Measurements from ENCODE around the gene DGKB.

The DGKB gene

GRCh38 chr7:14381936-14382335 lies 520.6 kb downstream of the DGKB start:
- no peak for DNase-seq (ENCODE audit: low read depth)

DNA sequence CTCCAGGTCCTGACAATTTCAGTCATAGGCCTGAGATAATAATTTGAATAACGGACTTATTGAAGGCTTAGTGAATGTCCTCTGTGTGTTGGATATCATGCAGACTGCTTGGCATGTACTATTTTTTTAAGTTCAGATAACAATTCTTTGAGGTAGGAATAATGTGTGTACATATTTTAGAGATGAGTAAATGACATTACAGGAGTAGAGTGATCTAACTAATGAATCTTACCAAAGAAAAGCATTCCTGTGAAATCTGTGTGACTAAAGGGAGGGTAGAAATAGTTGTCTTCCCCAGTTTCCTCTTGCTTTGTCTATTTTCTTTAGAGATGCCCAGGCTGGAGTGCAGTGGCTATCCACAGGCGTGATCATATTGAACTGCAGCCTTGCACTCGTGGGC lies 521.2 kb downstream of the DGKB start:
- no peak for DNase-seq (ENCODE audit: low read depth)

- no peak for DNase-seq (ENCODE audit: low read depth)
Observed at GRCh38 chr7:14380881-14381280, 521.7 kb downstream of the DGKB start.

DNA sequence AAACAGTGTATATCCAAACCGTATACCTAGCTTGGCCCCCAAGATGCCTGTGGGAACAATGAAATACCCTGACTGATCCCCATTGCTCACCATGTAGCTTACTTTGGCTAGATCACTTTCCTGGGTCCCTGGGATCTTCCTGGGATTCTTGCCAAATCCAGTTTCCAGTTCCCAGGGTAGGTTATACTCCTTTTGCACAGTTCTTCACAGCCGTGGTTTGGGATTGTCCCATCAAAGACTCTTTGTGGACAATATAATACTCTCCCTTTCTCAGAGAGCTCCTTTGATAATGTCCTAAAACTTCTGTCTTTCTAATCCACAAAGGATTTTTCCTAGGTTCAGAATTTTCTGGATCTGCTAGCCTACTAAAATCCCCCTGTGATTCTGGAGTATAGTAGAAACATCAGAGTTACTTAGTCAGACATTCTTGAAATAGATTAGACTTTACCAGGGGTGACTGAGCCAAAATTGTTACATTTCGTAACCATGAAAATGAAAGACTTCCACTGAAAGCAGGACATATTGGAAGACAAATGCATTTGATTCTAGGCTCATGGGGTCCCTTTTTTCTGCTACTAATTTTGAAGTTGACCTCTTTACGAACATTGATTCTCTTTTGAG lies 524.8 kb downstream of the DGKB start:
- DNase-seq (ENCODE audit: low read depth): no peak

GRCh38 chr7:14376711-14377110 lies 525.8 kb downstream of the DGKB start:
- DNase-seq (ENCODE audit: low read depth): no peak

DNA sequence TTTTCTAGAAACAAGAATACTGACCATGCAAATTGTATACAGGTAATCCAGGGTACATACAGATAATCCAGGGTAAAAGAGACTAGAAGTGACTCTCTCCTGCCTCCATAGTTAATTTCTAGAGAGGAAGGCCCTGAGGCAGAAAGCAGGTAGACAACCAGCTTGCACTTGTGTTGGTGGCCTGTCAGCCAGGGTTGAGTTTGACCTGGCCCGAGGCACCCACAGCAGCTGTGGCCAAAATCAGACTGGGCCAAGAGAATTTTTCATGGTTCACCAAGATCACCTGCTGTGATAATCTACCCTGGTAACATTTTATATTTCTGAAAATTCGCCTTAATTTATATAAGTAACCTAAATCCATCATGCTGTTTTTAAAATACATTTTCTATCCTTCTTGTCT lies 526.6 kb downstream of the DGKB start:
- no peak for DNase-seq (ENCODE audit: low read depth)

GRCh38 chr7:14374336-14374735 lies 528.2 kb downstream of the DGKB start:
- no peak for DNase-seq (ENCODE audit: low read depth)

GRCh38 chr7:14368285-14368684 lies 534.3 kb downstream of the DGKB start:
- no peak for DNase-seq (ENCODE audit: low read depth)

DNA sequence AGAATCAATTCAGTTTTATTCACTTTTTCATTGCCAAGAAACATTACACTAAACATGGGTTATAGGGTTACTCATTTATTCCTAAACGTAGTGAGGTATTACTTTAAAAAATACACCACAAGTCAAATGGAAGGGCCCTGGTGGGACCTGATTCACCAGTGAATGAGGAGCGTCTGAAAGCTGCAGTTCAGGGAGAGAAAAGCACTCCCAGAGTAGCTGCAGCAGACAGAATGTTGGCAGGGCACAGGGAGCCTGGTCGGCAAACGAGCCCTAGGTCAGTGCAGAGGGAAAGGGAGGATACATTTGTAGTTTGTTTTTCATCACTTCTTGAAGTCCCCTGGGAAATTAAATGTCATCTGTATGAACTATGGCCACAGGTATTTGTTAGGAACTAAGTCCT lies 551.4 kb downstream of the DGKB start:
- no peak for DNase-seq (ENCODE audit: low read depth)

- DNase-seq (ENCODE audit: low read depth): no peak
Observed at GRCh38 chr7:14341200-14341775, 561.3 kb downstream of the DGKB start.

- DNase-seq (ENCODE audit: low read depth): no peak
Observed at GRCh38 chr7:14340393-14341074, 562.0 kb downstream of the DGKB start.

DNA sequence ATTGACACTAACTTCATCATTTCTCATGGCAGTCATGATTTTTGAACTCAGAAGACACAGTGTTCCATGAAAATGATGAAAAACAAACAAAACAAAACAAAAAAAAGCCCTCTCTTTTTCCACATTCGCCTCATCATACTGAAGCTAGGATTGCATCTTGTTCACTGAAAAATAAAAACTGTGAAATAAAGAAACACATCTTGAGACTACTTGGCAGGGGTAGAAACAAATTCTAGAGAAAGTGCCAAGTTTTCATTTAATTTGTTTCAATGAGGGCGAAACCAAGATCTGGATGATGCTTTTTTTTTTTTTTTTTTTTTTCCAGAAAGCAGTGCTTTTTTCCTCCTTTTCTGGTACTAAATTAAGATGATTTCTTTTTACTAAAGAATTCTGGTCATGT lies 562.7 kb downstream of the DGKB start:
- no peak for DNase-seq (ENCODE audit: low read depth)

- no peak for DNase-seq (ENCODE audit: low read depth)
Observed at GRCh38 chr7:14336256-14336655, 566.3 kb downstream of the DGKB start.

- DNase-seq (ENCODE audit: low read depth): no peak
Observed at GRCh38 chr7:14332155-14332554, 570.4 kb downstream of the DGKB start.

DNA sequence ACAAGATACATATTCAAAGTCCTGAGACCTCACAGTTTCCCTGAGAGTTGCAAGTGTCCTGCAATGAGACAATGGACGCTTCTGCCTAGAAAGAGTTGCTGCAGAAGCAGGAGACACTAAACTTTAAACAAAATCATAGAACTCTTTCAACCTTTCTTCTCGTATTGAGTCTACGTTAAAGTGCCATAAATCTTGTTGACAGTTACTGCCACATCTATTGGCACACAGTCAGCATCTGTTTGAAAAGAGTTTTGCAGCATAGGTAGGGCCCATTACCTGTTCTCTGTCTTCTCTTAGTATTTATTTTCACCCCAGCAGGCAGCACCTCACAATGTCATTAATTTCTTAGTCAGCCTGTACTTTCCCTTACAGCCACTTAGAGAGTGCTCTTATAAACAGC lies 577.8 kb downstream of the DGKB start:
- no peak for DNase-seq (ENCODE audit: low read depth)

DNA sequence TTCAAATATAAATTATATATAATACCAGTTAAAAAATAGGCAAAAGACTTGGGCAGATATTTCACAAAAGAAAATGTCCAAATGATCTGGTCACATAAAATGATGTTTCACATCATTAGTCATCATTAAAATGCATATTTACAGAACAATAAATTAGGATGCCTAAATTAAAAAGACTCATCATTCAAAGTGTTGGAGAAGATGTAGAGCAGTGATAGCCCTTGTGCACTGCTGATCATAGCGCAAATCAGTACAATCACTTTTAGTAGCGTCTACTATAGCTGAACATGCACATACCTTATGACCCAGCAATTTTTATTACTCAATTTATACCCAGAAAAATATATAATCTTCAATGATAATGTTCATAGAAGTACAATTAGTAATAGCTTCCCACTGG lies 579.8 kb downstream of the DGKB start:
- DNase-seq (ENCODE audit: low read depth): no peak

DNA sequence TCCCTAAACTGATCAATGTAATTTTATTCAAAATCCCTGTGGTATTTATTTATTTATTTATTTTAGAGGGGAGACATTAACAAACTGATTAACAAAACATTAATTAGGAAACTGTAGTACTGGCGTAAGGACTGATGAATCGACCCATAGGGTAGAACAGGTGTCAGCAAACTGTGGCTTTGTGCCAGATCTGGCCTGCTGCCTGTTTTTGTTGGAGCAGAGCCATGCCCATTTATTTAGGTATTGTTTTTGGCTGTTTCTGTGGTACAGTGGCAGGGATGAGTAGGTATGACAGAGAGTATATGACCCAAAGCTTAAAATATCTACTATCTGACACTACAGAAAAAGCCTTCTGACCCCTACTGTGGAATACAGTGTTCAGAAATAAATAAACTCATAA lies 580.6 kb downstream of the DGKB start:
- no peak for DNase-seq (ENCODE audit: low read depth)

- DNase-seq (ENCODE audit: low read depth): no peak
Observed at GRCh38 chr7:14309432-14309831, 593.1 kb downstream of the DGKB start.

DNA sequence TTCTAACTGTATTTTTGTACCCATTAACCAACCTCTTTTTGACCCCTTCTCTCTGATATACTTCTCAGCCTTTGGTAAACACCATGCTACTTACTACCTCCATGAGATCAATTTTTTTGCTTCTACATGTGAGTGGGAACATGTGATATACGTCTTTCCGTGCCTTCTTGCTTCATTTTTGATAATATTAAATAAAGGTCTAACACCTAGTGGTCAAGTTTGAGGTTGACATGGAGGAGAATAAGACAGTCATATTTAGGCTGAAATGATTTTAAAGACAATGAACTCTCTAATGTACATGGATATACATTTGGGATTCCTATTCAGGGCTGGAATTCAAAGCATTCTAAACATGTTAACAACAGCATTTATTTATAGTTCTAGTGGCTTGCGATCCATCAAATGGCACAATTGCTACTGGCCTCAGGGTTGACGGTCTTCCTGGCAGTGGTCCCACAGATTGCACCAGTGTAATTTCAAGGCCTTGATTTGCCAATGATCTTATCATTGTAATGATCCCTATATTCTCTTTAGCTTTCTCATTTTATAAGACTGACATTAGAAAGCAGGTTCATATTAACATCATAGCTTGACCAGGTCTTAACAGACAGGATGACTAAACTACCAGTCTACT lies 597.2 kb downstream of the DGKB start:
- DNase-seq (ENCODE audit: low read depth): no peak

DNA sequence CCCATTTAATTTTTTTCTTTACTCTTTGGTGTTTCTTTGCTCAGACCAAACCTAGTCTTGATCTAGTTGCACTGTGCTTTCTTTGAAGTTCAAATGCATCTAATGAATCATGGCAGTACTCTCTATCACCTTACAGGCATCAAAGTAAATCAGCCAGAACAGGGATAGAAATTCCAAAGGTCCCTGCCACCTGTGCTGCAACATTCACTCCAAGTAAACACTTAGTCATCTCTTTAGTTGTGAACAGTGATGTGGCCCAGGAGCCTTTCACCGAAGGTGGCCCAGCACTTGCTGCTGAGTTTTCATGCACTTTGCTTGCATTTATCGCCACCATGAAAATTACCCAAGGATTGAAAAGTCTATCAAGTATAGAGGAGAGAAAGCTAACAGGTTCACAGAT lies 599.0 kb downstream of the DGKB start:
- no peak for DNase-seq (ENCODE audit: low read depth)

GRCh38 chr7:14294637-14295036 lies 607.9 kb downstream of the DGKB start:
- no peak for DNase-seq (ENCODE audit: low read depth)

- DNase-seq (ENCODE audit: low read depth): no peak
Observed at GRCh38 chr7:14293434-14293833, 609.1 kb downstream of the DGKB start.

GRCh38 chr7:14292737-14293136 lies 609.8 kb downstream of the DGKB start:
- no peak for DNase-seq (ENCODE audit: low read depth)
